ENCODE data around the gene POLG. TPM values are rescaled to one million over a fixed set of nuclear protein-coding genes. Genes with fewer than 3 reads are reported as not detected.

POLG gene
- total and polyA plus RNA-seq, 7 experiments from 2014 or later: 24.0 to 136 (median 128) TPM

DNA sequence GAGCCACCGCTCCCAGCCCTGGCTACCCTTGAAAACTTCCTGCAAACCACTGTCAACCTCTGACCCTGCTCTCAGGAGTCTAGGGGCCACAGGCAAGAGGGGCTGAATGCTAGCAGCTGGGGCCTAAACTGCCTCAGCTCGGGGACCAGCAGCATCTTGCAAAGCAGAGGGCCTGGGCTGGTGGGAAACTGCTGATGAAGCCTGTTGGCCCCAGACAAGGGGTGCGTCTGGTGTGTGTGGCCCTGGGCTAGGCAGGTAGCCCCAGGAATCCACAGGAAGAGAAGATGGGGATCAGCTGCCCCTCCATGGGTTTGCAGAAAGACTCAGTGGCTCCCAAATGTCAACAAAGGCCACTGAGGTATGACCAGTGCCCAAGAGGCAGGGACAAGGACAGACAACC lies 8.2 kb upstream of the POLG start:
- Histone ChIP-seq H3K9me3 (ENCODE audit: control insufficient read depth in 2 of 3, low read length in 3 of 3) (no peaks in the 10 kb centered on the region), H3K4me3 (ENCODE audit: low read length) (no peak overlapping the region), H3K27me3 (ENCODE audit: control insufficient read depth in 2 of 2, insufficient read depth in 2 of 2, low read length in 2 of 2) (peaks cover 0 to 2% of the 10 kb centered on the region in 2 donors), H3K36me3 (ENCODE audit: control insufficient read depth in 2 of 3, insufficient read depth in 3 of 3, low read length in 3 of 3) (no peaks in the 10 kb centered on the region), H3K27ac (ENCODE audit: low read depth, low read length) (no peak overlapping the region), H3K4me1 (ENCODE audit: control insufficient read depth in 2 of 2, insufficient read depth in 2 of 2, low read length in 2 of 2) (no peaks in the 10 kb centered on the region)
- Mint-ChIP-seq H3K9me3 (peaks cover 0 to 3% (median 0%) of the 10 kb centered on the region in 11 donors), H3K4me3 (no peak overlapping the region), H3K4me1 (peaks cover 0 to 3% (median under 1%) of the 10 kb centered on the region in 7 donors), H3K27me3 (peaks cover 4 to 22% (median 5%) of the 10 kb centered on the region in 5 donors), H3K27ac (no peak overlapping the region), H3K36me3 (peaks cover 0 to 3% (median 0%) of the 10 kb centered on the region in 5 donors)
- ChIA-PET CTCF (no interaction called here), POLR2A (no interaction called here)
- no peak for ATAC-seq
- DNase-seq: no peak
- intact Hi-C loops (cut with micrococcal nuclease): no loop called here

DNA sequence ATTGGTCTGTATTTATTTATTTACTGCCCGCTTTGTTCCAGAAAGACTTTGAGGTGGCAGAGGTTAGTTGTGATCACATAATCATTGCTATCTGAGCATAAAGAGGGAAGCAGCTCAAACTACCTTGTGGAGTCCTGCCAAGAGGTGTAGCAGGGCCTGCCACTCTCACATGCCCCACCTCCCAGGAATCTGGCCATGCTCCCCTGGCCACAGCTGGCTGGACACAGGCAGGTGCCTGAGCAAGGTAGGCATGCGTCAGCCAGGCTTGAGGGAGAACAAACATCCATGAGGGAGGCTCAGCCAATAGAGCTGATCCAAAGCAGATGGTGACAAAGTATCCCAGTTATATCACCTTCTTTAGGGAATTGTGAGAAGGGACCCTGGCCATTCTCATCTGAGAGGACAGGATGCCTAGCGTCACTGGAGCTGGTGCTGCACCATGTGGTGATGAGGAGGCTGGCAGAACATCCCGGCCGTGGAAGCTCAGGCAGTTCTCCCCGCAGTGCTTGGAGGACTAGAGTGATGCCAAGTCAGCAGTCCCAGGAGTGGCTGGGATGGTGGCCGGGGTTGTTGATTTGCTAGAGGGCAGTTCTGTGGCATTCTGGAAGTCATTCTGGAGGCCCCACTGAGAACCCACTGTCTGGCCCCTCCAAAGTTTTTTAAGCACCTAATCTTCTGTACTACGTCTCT lies 6.8 kb upstream of the POLG start:
- no peak for DNase-seq
- Mint-ChIP-seq H3K27me3 (peaks cover 4 to 19% (median 5%) of the 10 kb centered on the region in 5 donors), H3K4me3 (no peak overlapping the region), H3K9me3 (peaks cover 0 to 3% (median 0%) of the 10 kb centered on the region in 11 donors), H3K27ac (no peak overlapping the region), H3K4me1 (peaks cover 0 to 8% (median 3%) of the 10 kb centered on the region in 7 donors), H3K36me3 (peaks cover 0 to 3% (median 0%) of the 10 kb centered on the region in 5 donors)
- H3K36me3 ChIP-seq (ENCODE audit: control insufficient read depth in 2 of 3, insufficient read depth in 3 of 3, low read length in 3 of 3): no peaks in the 10 kb centered on the region
- H3K27me3 ChIP-seq (ENCODE audit: control insufficient read depth in 2 of 2, insufficient read depth in 2 of 2, low read length in 2 of 2): no peaks in the 10 kb centered on the region
- no peak overlapping the region for H3K4me3 ChIP-seq (ENCODE audit: low read length)
- H3K4me1 ChIP-seq (ENCODE audit: control insufficient read depth in 2 of 2, insufficient read depth in 2 of 2, low read length in 2 of 2): no peaks in the 10 kb centered on the region
- H3K27ac ChIP-seq (ENCODE audit: low read depth, low read length): no peak overlapping the region
- H3K9me3 ChIP-seq (ENCODE audit: control insufficient read depth in 2 of 3, low read length in 3 of 3): no peaks in the 10 kb centered on the region
- intact Hi-C loops (cut with micrococcal nuclease): no loop called here
- ChIA-PET POLR2A (no interaction called here), CTCF (no interaction called here)
- no peak for ATAC-seq

DNA sequence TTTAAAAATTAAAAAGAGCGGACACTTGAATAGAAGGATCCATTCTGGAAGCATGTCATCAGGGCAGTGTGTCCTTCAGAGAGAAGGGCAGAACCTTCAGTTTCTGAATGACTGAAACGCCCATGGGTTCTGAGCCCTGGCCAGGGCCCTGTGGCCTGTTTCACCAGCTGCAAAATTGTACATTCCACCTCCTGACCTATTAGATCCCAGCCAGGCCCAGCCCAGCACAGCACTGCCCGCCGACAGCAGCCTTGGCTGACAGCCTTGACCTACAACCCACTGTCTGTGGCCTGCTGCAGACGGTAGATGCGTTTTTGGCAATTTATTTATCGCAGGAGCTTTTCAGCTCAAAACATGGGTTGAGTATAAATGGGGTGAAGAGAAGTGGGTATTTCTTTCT lies 5.9 kb upstream of the POLG start:
- Mint-ChIP-seq H3K9me3 (peaks cover 0 to 3% (median 0%) of the 10 kb centered on the region in 11 donors), H3K27me3 (peaks cover 4 to 16% (median 5%) of the 10 kb centered on the region in 5 donors), H3K27ac (no peak overlapping the region), H3K4me3 (no peak overlapping the region), H3K4me1 (peaks cover 0 to 11% (median 4%) of the 10 kb centered on the region in 7 donors), H3K36me3 (peaks cover 0 to 3% (median 0%) of the 10 kb centered on the region in 5 donors)
- no peak overlapping the region for H3K4me3 ChIP-seq (ENCODE audit: low read length)
- intact Hi-C loops (cut with micrococcal nuclease): no loop called here
- no peak for DNase-seq
- H3K27ac ChIP-seq (ENCODE audit: low read depth, low read length): no peak overlapping the region
- CTCF ChIA-PET: no interaction called here
- H3K4me1 ChIP-seq (ENCODE audit: control insufficient read depth in 2 of 2, insufficient read depth in 2 of 2, low read length in 2 of 2): peaks cover 0 to 3% of the 10 kb centered on the region in 2 donors
- ATAC-seq: no peak
- no peaks in the 10 kb centered on the region for H3K27me3 ChIP-seq (ENCODE audit: control insufficient read depth in 2 of 2, insufficient read depth in 2 of 2, low read length in 2 of 2)
- H3K9me3 ChIP-seq (ENCODE audit: control insufficient read depth in 2 of 3, low read length in 3 of 3): no peaks in the 10 kb centered on the region
- POLR2A ChIA-PET: interaction anchor here (0.7 kb wide), 1 partner anchor 68 kb away, joined by 3 read pairs; no protein-coding TSS in a partner anchor
- H3K36me3 ChIP-seq (ENCODE audit: control insufficient read depth in 2 of 3, insufficient read depth in 3 of 3, low read length in 3 of 3): no peaks in the 10 kb centered on the region

DNA sequence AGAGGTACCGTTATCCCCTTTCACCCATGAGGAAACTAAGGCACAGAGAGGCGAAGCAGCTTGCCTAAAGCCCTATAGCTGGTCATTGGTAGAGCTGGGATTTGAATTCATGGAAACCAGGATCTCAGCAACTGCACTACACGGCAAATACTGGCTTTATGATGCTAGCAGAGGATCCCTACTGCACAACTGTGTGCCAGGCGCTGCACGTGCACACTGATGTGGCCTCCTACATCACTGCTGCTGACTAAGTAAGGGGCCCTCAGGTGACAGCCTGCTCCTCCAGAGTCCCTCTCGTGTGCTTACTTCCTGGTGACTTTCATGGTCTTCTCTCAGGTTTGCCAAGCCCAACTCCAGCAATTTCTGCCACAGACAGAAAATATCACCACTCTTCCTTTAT lies 3.4 kb upstream of the POLG start:
- DNase-seq (no peak), ATAC-seq (no peak)
- H3K4me1 Mint-ChIP-seq: peaks cover 4 to 23% (median 18%) of the 10 kb centered on the region in 7 donors
- H3K27me3 Mint-ChIP-seq: peaks cover 0 to 16% (median 4%) of the 10 kb centered on the region in 5 donors
- POLR2A ChIA-PET: no interaction called here
- H3K4me1 ChIP-seq (ENCODE audit: control insufficient read depth in 2 of 2, insufficient read depth in 2 of 2, low read length in 2 of 2): peaks cover 12 to 14% of the 10 kb centered on the region in 2 donors
- H3K9me3 Mint-ChIP-seq: peaks cover 0 to 10% (median 0%) of the 10 kb centered on the region in 11 donors
- H3K36me3 Mint-ChIP-seq: peaks cover 0 to 5% (median 0%) of the 10 kb centered on the region in 5 donors
- H3K27ac ChIP-seq (ENCODE audit: low read depth, low read length): no peak overlapping the region
- H3K36me3 ChIP-seq (ENCODE audit: control insufficient read depth in 2 of 3, insufficient read depth in 3 of 3, low read length in 3 of 3): peaks cover 0 to 7% (median 0%) of the 10 kb centered on the region in 3 experiments
- CTCF ChIA-PET: no interaction called here
- no peaks in the 10 kb centered on the region for H3K27me3 ChIP-seq (ENCODE audit: control insufficient read depth in 2 of 2, insufficient read depth in 2 of 2, low read length in 2 of 2)
- no peaks in the 10 kb centered on the region for H3K9me3 ChIP-seq (ENCODE audit: control insufficient read depth in 2 of 3, low read length in 3 of 3)
- intact Hi-C loops (cut with micrococcal nuclease): loop anchor here (5.0 to 10.0 kb wide), 6 partner anchors 133 to 1597 kb away; partner anchors contain the start of genes AP3S2 (in 2 of the 2), ABHD2 (in 1 of the 2), AEN (in 1 of the 2) and HDDC3 (in 1 of the 2)
- H3K4me3 ChIP-seq (ENCODE audit: low read length): no peak overlapping the region
- peak overlapping the region in 1 of 9 donors; percentile 49 for H3K27ac Mint-ChIP-seq
- H3K4me3 Mint-ChIP-seq: no peak overlapping the region

DNA sequence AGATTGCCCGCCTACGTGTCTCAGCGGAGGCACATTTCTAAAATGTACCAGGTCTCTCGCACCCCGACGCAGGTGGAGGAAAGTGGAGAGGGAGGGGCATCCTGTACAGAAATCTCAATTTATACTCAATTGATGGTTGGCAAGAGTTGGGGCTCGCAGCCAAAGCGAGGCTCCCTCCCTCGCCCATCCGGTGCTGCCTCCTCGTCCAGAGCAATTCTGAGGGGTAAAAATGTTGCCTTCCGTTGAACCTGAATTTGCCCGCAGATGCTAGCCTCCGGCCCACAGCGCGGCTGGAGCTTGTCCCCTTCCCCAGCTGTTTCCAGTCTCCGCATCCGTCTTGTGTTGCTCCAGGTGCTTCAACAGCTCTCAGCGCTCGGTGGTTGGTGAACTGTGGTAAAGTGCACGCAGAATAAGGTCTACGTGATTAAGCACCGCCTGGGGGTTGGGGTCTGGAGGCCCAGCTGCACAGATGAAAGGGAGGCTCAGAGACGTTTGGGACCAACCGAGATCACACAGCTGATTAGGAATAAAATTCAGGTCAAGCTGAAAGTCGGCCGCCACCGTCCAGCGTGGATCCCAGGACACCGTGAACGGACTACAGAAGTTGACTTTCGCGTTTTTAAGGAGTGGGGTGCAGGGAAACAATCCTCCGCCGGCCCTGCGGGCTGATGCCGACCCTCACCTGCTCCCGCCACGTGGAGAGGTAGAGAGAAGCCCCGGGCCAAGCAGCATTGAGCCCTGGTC lies 846 bp upstream of the POLG start:
- Histone ChIP-seq H3K4me3 (ENCODE audit: low read length) (peak overlapping the region; percentile 91), H3K4me1 (ENCODE audit: control insufficient read depth in 2 of 2, insufficient read depth in 2 of 2, low read length in 2 of 2) (peaks cover 37 to 40% of the 10 kb centered on the region in 2 donors), H3K9me3 (ENCODE audit: control insufficient read depth in 2 of 3, low read length in 3 of 3) (no peaks in the 10 kb centered on the region), H3K27me3 (ENCODE audit: control insufficient read depth in 2 of 2, insufficient read depth in 2 of 2, low read length in 2 of 2) (no peaks in the 10 kb centered on the region), H3K36me3 (ENCODE audit: control insufficient read depth in 2 of 3, insufficient read depth in 3 of 3, low read length in 3 of 3) (peaks cover 12 to 28% (median 17%) of the 10 kb centered on the region in 3 experiments), H3K27ac (ENCODE audit: low read depth, low read length) (peak overlapping the region; percentile 82)
- peak in 2 of 9 donors; percentile 24 to 51 for DNase-seq
- intact Hi-C loops (cut with micrococcal nuclease): loop anchor here (1.0 to 10.0 kb wide), 12 partner anchors 23 to 1599 kb away; partner anchors contain the start of genes AP3S2 (in 2 of the 2), ABHD2 (in 1 of the 2), AEN (in 1 of the 2) and HAPLN3 (in 1 of the 2)
- H3K4me1 Mint-ChIP-seq: peaks cover 21 to 47% (median 43%) of the 10 kb centered on the region in 7 donors
- ATAC-seq: peak; percentile 4
- H3K27ac Mint-ChIP-seq: peak overlapping the region; percentile 93 to 100 (median 100)
- peaks cover 0 to 9% (median 4%) of the 10 kb centered on the region in 5 donors for H3K27me3 Mint-ChIP-seq
- H3K9me3 Mint-ChIP-seq: peaks cover 0 to 10% (median 0%) of the 10 kb centered on the region in 11 donors
- CTCF ChIA-PET: interaction anchor here (0.7 to 1.4 kb wide), 2 partner anchors 23 to 431 kb away, joined by 3 to 5 read pairs; no protein-coding TSS in a partner anchor
- peak overlapping the region; percentile 88 to 98 (median 95) for H3K4me3 Mint-ChIP-seq
- POLR2A ChIA-PET: interaction anchor here (0.5 to 1.6 kb wide), 4 partner anchors 10 to 412 kb away, joined by 3 to 5 read pairs (median 4); no protein-coding TSS in a partner anchor
- H3K36me3 Mint-ChIP-seq: peaks cover 0 to 24% (median 22%) of the 10 kb centered on the region in 5 donors

DNA sequence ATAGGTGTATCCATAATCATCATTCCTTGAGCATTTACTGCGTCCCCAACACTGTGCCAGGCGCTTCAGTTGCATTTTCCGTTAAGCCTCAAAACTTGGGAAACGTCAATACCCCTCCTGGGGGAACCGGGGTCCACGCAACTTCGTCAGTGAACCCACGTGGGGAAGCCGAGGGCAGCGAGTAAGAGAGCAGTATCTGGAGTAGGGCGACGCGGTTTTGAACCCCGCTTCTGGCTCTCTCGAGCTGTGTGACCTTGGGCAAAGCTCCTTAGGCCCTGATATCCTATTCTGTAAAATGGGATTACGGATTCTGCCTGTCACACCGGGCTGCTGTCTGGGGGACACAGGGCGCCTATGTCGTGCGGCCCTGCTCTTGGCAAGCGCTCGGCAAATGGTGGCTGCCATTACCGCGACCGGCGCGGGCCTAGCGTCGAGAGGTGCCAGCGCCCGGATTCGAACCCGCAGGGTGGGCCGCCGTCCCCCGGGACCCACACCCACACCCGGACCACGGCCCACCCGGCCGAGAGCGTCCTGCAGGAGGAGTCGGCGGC lies 590 bp downstream of the POLG start:
- Mint-ChIP-seq H3K4me3 (peak overlapping the region; percentile 72 to 97 (median 86)), H3K36me3 (peaks cover 0 to 38% (median 34%) of the 10 kb centered on the region in 5 donors), H3K27me3 (peaks cover 0 to 9% (median 4%) of the 10 kb centered on the region in 5 donors), H3K4me1 (peaks cover 35 to 62% (median 57%) of the 10 kb centered on the region in 7 donors), H3K27ac (peak overlapping the region; percentile 17 to 100 (median 67)), H3K9me3 (peaks cover 0 to 10% (median 0%) of the 10 kb centered on the region in 11 donors)
- H3K9me3 ChIP-seq (ENCODE audit: control insufficient read depth in 2 of 3, low read length in 3 of 3): no peaks in the 10 kb centered on the region
- peaks cover 50 to 54% of the 10 kb centered on the region in 2 donors for H3K4me1 ChIP-seq (ENCODE audit: control insufficient read depth in 2 of 2, insufficient read depth in 2 of 2, low read length in 2 of 2)
- ChIA-PET POLR2A (interaction anchor here (1.1 to 1.6 kb wide), 4 partner anchors 8 to 243 kb away, joined by 3 to 4 read pairs (median 4); partner anchors contain the start of gene FANCI), CTCF (interaction anchor here (1.4 kb wide), 1 partner anchor 429 kb away, joined by 5 read pairs; no protein-coding TSS in a partner anchor)
- H3K4me3 ChIP-seq (ENCODE audit: low read length): peak overlapping the region; percentile 79
- ATAC-seq (no peak), DNase-seq (no peak)
- peak overlapping the region; percentile 82 for H3K27ac ChIP-seq (ENCODE audit: low read depth, low read length)
- no peaks in the 10 kb centered on the region for H3K27me3 ChIP-seq (ENCODE audit: control insufficient read depth in 2 of 2, insufficient read depth in 2 of 2, low read length in 2 of 2)
- peaks cover 22 to 41% (median 23%) of the 10 kb centered on the region in 3 experiments for H3K36me3 ChIP-seq (ENCODE audit: control insufficient read depth in 2 of 3, insufficient read depth in 3 of 3, low read length in 3 of 3)
- intact Hi-C loops (cut with micrococcal nuclease): loop anchor here (1.0 to 10.0 kb wide), 18 partner anchors 24 to 1601 kb away; partner anchors contain the start of genes ABHD2 (in 2 of the 2), AEN (in 2 of the 2), AP3S2 (in 2 of the 2) and TICRR (in 2 of the 2)
